NT2/D1 (cell line): Measurements from ENCODE around the gene SSUH2.

Experiments used
- SUZ12 ChIP-seq: IDR thresholded peaks from 2 replicates; pipeline ENCODE4 v1.6.1; 2011; ENCODE audit not compliant: insufficient read length, insufficient read depth; ENCODE audit errors: extremely low read depth
- YY1 ChIP-seq: IDR thresholded peaks from 2 replicates; pipeline ENCODE4 v1.6.1; 2011; ENCODE audit not compliant: insufficient read length, insufficient read depth
- ZNF274 ChIP-seq: IDR thresholded peaks from 2 replicates; pipeline ENCODE4 v1.6.1; 2011; ENCODE audit warnings: mild to moderate bottlenecking, low read depth, low read length

DNA sequence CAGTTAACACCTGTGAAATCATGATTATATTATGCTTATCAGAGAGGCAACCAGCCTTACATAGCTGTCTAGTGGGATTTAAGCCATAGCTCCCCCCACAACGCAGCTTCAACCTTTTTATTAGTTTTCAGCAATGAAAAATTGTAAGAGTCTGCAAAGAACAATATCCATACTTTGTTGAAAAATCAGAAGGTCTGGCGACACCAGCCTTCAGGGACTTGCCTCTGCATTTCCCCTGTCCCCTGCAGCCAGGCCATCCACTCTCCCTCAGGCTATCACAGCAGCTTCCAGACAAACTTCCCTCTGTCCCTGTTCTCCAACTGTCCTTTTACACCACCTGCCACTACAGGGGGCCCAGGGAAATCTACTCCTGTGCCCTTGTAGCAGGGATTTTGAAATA lies 59.9 kb downstream of the SSUH2 start:
- TF ChIP-seq ZNF274 = no peak
- TF ChIP-seq YY1 = no peak
- no peak for TF ChIP-seq SUZ12
